Aorta (tissue), 5 donors: ENCODE data around the gene BMP8A. TPM values are rescaled to one million over a fixed set of nuclear protein-coding genes. Genes with fewer than 3 reads are reported as not detected.

Experiments
- ATAC-seq: fragments of 200-7000 bp; cut with Tn5 transposase; one replicate; pipeline ENCODE4 v1.9.1; 2022; ENCODE audit warnings: moderate library complexity; ENCODE audit not compliant: low FRiP score
- DNase-seq, 2 donors: peaks; one replicate each; pipeline ENCODE4 v3.0.0-alpha.2; 2020
- H3K27ac ChIP-seq, 2 donors: one replicate each; pipeline ENCODE4 v1.5.1; 2013; ENCODE audit warnings: low read length in 2 of 2, mild to moderate bottlenecking in 2 of 2, moderate library complexity in 2 of 2, control low read depth in 1 of 2, inconsistent platforms in 1 of 2, low read depth in 1 of 2
- H3K27me3 ChIP-seq, 2 donors: one replicate each; pipeline ENCODE4 v1.6.1; 2013; ENCODE audit warnings: control low read depth in 1 of 2, low read length in 1 of 2, mild to moderate bottlenecking in 1 of 2, moderate library complexity in 1 of 2; ENCODE audit not compliant: insufficient read depth in 2 of 2, control insufficient read depth in 1 of 2
- H3K36me3 ChIP-seq, 2 donors: one replicate each; pipeline ENCODE4 v1.6.1; 2013; ENCODE audit warnings: control low read depth in 1 of 2, low read length in 1 of 2, mild to moderate bottlenecking in 1 of 2; ENCODE audit not compliant: insufficient read depth in 2 of 2, control insufficient read depth in 1 of 2
- H3K4me1 ChIP-seq, 2 donors: one replicate each; pipeline ENCODE4 v1.6.1; 2013; ENCODE audit warnings: low read length in 2 of 2, control low read depth in 1 of 2, mild to moderate bottlenecking in 1 of 2, moderate library complexity in 1 of 2; ENCODE audit not compliant: insufficient read depth in 2 of 2, control insufficient read depth in 1 of 2
- H3K4me3 ChIP-seq, 2 donors: one replicate each; pipeline ENCODE4 v1.5.1; 2013; ENCODE audit warnings: low read length in 2 of 2, control low read depth in 1 of 2, mild to moderate bottlenecking in 1 of 2
- H3K9me3 ChIP-seq: one replicate; pipeline ENCODE4 v1.6.1; 2013; ENCODE audit warnings: mild to moderate bottlenecking, low read length; ENCODE audit not compliant: control insufficient read depth
- WGBS, 2 donors: extraction: QIAGEN DNeasy Blood & Tissue Kit; methylation state at CpG; one replicate each; pipeline ENCODE4 v1.1.7; 2013; 5-methylcytosine and 5-hydroxymethylcytosine counted together
- intact Hi-C, 2 donors: fragments of 100-400 bp; cut with DNase I; formaldehyde crosslinking; loops; one replicate each; pipeline versions ENCODE4 v1.14.2 to v1.15.0; 2022
- polyA plus RNA-seq, 2 donors: library from polyadenylated mRNA; stranded (reverse); fragments of 200-250 nt; gene quantifications; one replicate each; pipeline ENCODE4 v1.2.3, GENCODE V29; 2013
- total RNA-seq, 2 donors: library from RNA; stranded (reverse); fragmentation: NEBNext Ultra II Directional; extraction: Animal tissue kit (Norgen Biotek cat#: 25700); gene quantifications; one replicate each; pipeline ENCODE4 v1.2.1, GENCODE V29; 2021
- donor health status: healthy with polysubstance abuse.
- donor health status: Bipolar disorder and iron deficiency.
- donor health status: DM: no; HTN: no; CAD: no.
- donor health status: DM: no; HTN: no; CAD: no.
- donor health status: DM: yes; HTN: yes; CAD: no.

BMP8A gene
- total and polyA plus RNA-seq, 4 donors, result not detected

DNA sequence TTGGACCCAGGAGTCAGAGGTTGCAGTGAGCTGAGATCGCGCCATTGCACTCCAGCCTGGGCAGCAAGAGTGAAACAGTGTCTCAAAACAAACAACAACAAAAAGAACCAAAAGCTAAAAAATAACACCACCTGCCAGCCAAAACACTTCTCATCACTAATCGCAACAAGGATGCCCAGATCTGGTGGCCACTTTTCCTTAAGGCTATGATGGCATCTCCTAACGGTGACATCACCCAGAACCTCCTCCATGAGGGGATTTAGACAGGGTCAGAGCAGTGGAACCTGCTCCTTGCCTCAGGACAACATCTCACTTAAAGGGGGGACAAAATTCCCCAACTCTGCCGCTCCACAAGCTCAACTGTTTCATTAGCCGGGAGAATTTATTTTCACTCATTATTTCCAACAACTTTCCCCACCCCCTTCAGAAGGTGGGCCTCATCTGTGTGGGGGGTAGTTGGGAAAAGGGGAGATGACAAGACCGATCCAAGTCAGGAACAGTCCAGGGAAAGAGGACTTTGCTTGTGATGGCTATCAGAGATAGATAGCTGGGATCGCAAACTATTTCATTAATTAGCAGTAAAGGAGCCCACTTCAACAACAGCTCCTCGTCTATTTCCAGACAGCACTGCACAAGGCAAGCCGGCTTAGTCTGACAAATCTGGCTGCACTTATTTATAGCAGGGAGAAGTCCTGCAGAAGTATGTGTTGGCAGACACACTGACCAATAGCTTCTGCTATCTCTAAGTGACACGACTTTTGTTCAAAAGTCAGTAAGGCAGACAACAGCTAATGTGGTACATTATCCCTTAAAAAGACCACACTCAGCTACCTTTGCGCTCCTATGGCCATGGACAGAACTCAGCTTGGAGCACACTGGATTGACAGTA is 82.5 kb downstream of the BMP8A start:
- WGBS, 2 donors, result 39 to 41% methylated on average over 12 of the region's 12 CpGs
- no peak for ATAC-seq
- H3K4me3 ChIP-seq, result no peak overlapping the region
- intact Hi-C loops, result no loop called here
- H3K36me3 ChIP-seq, result peaks cover 5 to 9% of the 10 kb centered on the region in 2 donors
- H3K27ac ChIP-seq, result no peak overlapping the region
- no peaks in the 10 kb centered on the region for H3K27me3 ChIP-seq
- H3K4me1 ChIP-seq, result no peaks in the 10 kb centered on the region
- DNase-seq, result no peak
- H3K9me3 ChIP-seq, result no peaks in the 10 kb centered on the region

DNA sequence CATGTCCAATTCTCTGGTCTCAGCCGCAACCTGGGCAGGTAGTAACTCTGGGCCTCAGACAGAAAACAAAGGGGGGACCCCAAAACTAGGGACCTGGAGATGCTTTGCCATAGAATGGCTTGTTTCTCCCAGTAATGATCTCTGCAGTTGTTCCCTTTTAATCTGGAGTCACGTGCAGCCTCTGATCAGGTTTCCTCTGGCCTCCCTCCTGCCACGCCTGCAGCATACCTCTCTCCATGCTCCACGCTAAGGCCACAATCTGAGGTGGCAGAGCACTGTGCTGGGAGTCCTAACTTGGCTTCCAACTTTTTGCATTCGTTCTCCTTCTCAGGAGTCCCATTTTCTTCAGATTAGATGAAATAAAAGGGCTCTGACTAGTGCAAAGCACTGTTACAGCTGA is 83.2 kb downstream of the BMP8A start:
- no peaks in the 10 kb centered on the region for H3K4me1 ChIP-seq

More for the DNA sequence above, 83.2 kb downstream of the BMP8A start:
- WGBS, 2 donors, result 13 to 16% methylated on average over 5 of the region's 5 CpGs
- H3K27ac ChIP-seq, result no peak overlapping the region
- no peak for ATAC-seq
- no peaks in the 10 kb centered on the region for H3K9me3 ChIP-seq
- H3K27me3 ChIP-seq, result no peaks in the 10 kb centered on the region
- peaks cover 2 to 4% of the 10 kb centered on the region in 2 donors for H3K36me3 ChIP-seq
- peak overlapping the region in 1 of 2 donors; percentile 99 for H3K4me3 ChIP-seq
- intact Hi-C loops, result no loop called here
- no peak for DNase-seq

Other genes with a start within 250 kb of the BMP8A start
- 100 to 1,000 TPM; 134 to 169 TPM for gene PABPC4, start 85.2 kb downstream of the BMP8A start, total RNA-seq
- gene PABPC4, start 85.2 kb downstream of the BMP8A start, polyA plus RNA-seq, result 100 to 1,000 TPM in 1 of 2 donors, 10 to 100 TPM in 1; 87.9 to 114 TPM
- gene HEYL, start 148.0 kb downstream of the BMP8A start, total RNA-seq, result 10 to 100 TPM; 26.3 to 35.4 TPM
- gene HEYL, start 148.0 kb downstream of the BMP8A start, polyA plus RNA-seq, result 10 to 100 TPM; 24.2 to 68.6 TPM
- gene NT5C1A, start 180.5 kb downstream of the BMP8A start, total RNA-seq, result under 1 TPM in 1 of 2 donors, not detected in 1; 0.57 TPM
- under 1 TPM in 1 of 2 donors, not detected in 1; 0.46 TPM for gene NT5C1A, start 180.5 kb downstream of the BMP8A start, polyA plus RNA-seq
- gene HPCAL4, start 199.8 kb downstream of the BMP8A start, total RNA-seq, result not detected
- not detected for gene HPCAL4, start 199.8 kb downstream of the BMP8A start, polyA plus RNA-seq
- gene PPIE, start 247.2 kb downstream of the BMP8A start, total RNA-seq, result 10 to 100 TPM; 34.4 to 38.5 TPM
- gene PPIE, start 247.2 kb downstream of the BMP8A start, polyA plus RNA-seq, result 10 to 100 TPM; 46.8 to 60.2 TPM